H9 (cell line): ENCODE results near the gene BRMS1. TPM values are rescaled to one million over a fixed set of nuclear protein-coding genes. Genes with fewer than 3 reads are reported as not detected.
A peak's percentile ranks its signal among the peaks of the same experiment; 100 is the strongest.

Experiments used
- DNase-seq: peaks from one replicate; pipeline ENCODE4 v3.0.0-alpha.2; 2017
- H2AFZ ChIP-seq: one replicate; pipeline ENCODE4 v1.6.1; 2013; ENCODE audit warnings: mild to moderate bottlenecking, low read length, control low read depth, moderate library complexity
- H2AK5ac ChIP-seq: 2 replicates; pipeline ENCODE4 v1.6.1; 2013; ENCODE audit warnings: low read length, control low read depth, mixed read lengths; ENCODE audit not compliant: insufficient read length
- H2BK120ac ChIP-seq: one replicate; pipeline ENCODE4 v1.6.1; 2013; ENCODE audit warnings: low read depth, mild to moderate bottlenecking, low read length, control low read depth, inconsistent platforms; ENCODE audit not compliant: poor library complexity, severe bottlenecking
- H2BK12ac ChIP-seq: 2 replicates; pipeline ENCODE4 v1.6.1; 2013; ENCODE audit warnings: low read length, control low read depth, mixed read lengths, low read depth; ENCODE audit not compliant: insufficient read length
- H2BK15ac ChIP-seq: 2 replicates; pipeline ENCODE4 v1.6.1; 2013; ENCODE audit warnings: low read depth, low read length, control low read depth
- H2BK20ac ChIP-seq: one replicate; pipeline ENCODE4 v1.6.1; 2013; ENCODE audit warnings: low read depth, mild to moderate bottlenecking, low read length, control low read depth, inconsistent platforms; ENCODE audit not compliant: poor library complexity, severe bottlenecking
- H2BK5ac ChIP-seq: 2 replicates; pipeline ENCODE4 v1.6.1; 2013; ENCODE audit warnings: low read length, control low read depth, mixed read lengths; ENCODE audit not compliant: insufficient read length
- H3K14ac ChIP-seq: 2 replicates; pipeline ENCODE4 v1.6.1; 2013; ENCODE audit warnings: low read length, control low read depth; ENCODE audit not compliant: insufficient read depth
- H3K18ac ChIP-seq: 2 replicates; pipeline ENCODE4 v1.6.1; 2013; ENCODE audit warnings: low read depth, mild to moderate bottlenecking, mixed read lengths, low read length, control low read depth; ENCODE audit not compliant: insufficient read length
- H3K23ac ChIP-seq: 2 replicates; pipeline ENCODE4 v1.6.1; 2013; ENCODE audit warnings: low read length, control low read depth, mixed read lengths, low read depth; ENCODE audit not compliant: insufficient read length
- H3K23me2 ChIP-seq: 2 replicates; pipeline ENCODE4 v1.6.1; 2013; ENCODE audit warnings: low read depth, mild to moderate bottlenecking, mixed read lengths, low read length, control low read depth; ENCODE audit not compliant: insufficient read length, poor library complexity, severe bottlenecking
- H3K27ac ChIP-seq: 2 replicates; pipeline ENCODE4 v1.5.1; 2013; ENCODE audit warnings: low read length, control low read depth, mixed read lengths, low read depth; ENCODE audit not compliant: insufficient read length
- H3K27me3 ChIP-seq: 2 replicates; pipeline ENCODE4 v1.6.1; 2013; ENCODE audit warnings: low read length, control low read depth, inconsistent platforms; ENCODE audit not compliant: insufficient read depth
- H3K4ac ChIP-seq: 2 replicates; pipeline ENCODE4 v1.6.1; 2013; ENCODE audit warnings: low read depth, mild to moderate bottlenecking, control low read depth, inconsistent platforms, low read length, moderate library complexity
- H3K4me1 ChIP-seq: 2 replicates; pipeline ENCODE4 v1.6.1; 2013; ENCODE audit warnings: low read length, control low read depth, inconsistent platforms; ENCODE audit not compliant: insufficient read depth
- H3K4me2 ChIP-seq: 2 replicates; pipeline ENCODE4 v1.6.1; 2013; ENCODE audit warnings: low read length, control low read depth, mixed read lengths; ENCODE audit not compliant: insufficient read length, insufficient read depth
- H3K56ac ChIP-seq: 2 replicates; pipeline ENCODE4 v1.6.1; 2013; ENCODE audit warnings: low read depth, mild to moderate bottlenecking, mixed read lengths, low read length, control low read depth; ENCODE audit not compliant: insufficient read length
- H3K79me1 ChIP-seq: 2 replicates; pipeline ENCODE4 v1.6.1; 2013; ENCODE audit warnings: low read depth, mild to moderate bottlenecking, moderate library complexity, low read length, control low read depth, inconsistent platforms; ENCODE audit not compliant: insufficient read depth, poor library complexity, severe bottlenecking
- H3K79me2 ChIP-seq: 2 replicates; pipeline ENCODE4 v1.6.1; 2013; ENCODE audit warnings: low read length, control low read depth, inconsistent platforms; ENCODE audit not compliant: insufficient read depth
- H3K9ac ChIP-seq: 2 replicates; pipeline ENCODE4 v1.6.1; 2013; ENCODE audit warnings: low read length, control low read depth, mixed read lengths; ENCODE audit not compliant: insufficient read length; ENCODE audit errors: extremely low read depth
- H3K9me3 ChIP-seq: one replicate; pipeline ENCODE4 v1.6.1; 2013; ENCODE audit warnings: low read depth, low read length, inconsistent platforms; ENCODE audit not compliant: control insufficient read depth
- H3T11ph ChIP-seq: one replicate; pipeline ENCODE4 v1.6.1; 2013; ENCODE audit warnings: mild to moderate bottlenecking, low read length, control low read depth, inconsistent platforms
- H4K20me1 ChIP-seq: one replicate; pipeline ENCODE4 v1.6.1; 2013; ENCODE audit not compliant: control insufficient read depth, insufficient read length, insufficient read depth
- H4K5ac ChIP-seq: 2 replicates; pipeline ENCODE4 v1.6.1; 2013; ENCODE audit warnings: low read depth, mild to moderate bottlenecking, mixed read lengths, low read length, control low read depth; ENCODE audit not compliant: insufficient read length
- H4K8ac ChIP-seq: replicated peaks from 2 replicates; pipeline ENCODE4 v1.6.1; 2013; ENCODE audit warnings: low read length, control low read depth, mixed read lengths, low read depth; ENCODE audit not compliant: insufficient read length
- H4K91ac ChIP-seq: 2 replicates; pipeline ENCODE4 v1.6.1; 2013; ENCODE audit warnings: low read depth, mild to moderate bottlenecking, moderate library complexity, mixed read lengths, low read length, control low read depth; ENCODE audit not compliant: insufficient read length
- H3K27ac Mint-ChIP-seq, 3 experiments: 2 replicates in 2 of 3; 3 replicates in 1 of 3; pipeline ENCODE4 v1.8.0; 2020 to 2021; ENCODE audit warnings: mixed read lengths in 3 of 3, mild to moderate bottlenecking in 1 of 3, moderate library complexity in 1 of 3
- H3K27me3 Mint-ChIP-seq: 2 replicates; pipeline ENCODE4 v1.8.0; 2021; ENCODE audit warnings: low read depth, mild to moderate bottlenecking, moderate library complexity, mixed read lengths
- H3K36me3 Mint-ChIP-seq, 3 experiments: 2 replicates in 2 of 3; 3 replicates in 1 of 3; pipeline ENCODE4 v1.8.0; 2020 to 2021; ENCODE audit warnings: low read depth in 3 of 3, mixed read lengths in 3 of 3; ENCODE audit not compliant: insufficient read depth in 1 of 3
- H3K4me1 Mint-ChIP-seq, 2 experiments: 2 replicates each; pipeline ENCODE4 v1.8.0; 2020; ENCODE audit warnings: mixed read lengths in 2 of 2
- H3K4me3 Mint-ChIP-seq, 2 experiments: 2 replicates in 1 of 2; 3 replicates in 1 of 2; pipeline ENCODE4 v1.8.0; 2020 to 2021; ENCODE audit warnings: mild to moderate bottlenecking in 2 of 2, mixed read lengths in 2 of 2, moderate library complexity in 1 of 2
- H3K9me3 Mint-ChIP-seq, 2 experiments: 2 replicates in 1 of 2; 3 replicates in 1 of 2; pipeline ENCODE4 v1.8.0; 2020; ENCODE audit warnings: mild to moderate bottlenecking in 2 of 2, mixed read lengths in 2 of 2, moderate library complexity in 1 of 2
- CTCF ChIP-seq: fragments of 200-600 bp; sonication (generic); conservative IDR thresholded peaks from 3 replicates; pipeline ENCODE4 v1.8.0; 2021; ENCODE audit warnings: antibody characterized with exemption, mild to moderate bottlenecking
- WGBS: extraction: QIAGEN DNeasy Blood & Tissue Kit; methylation state at CpG from one replicate; pipeline ENCODE4 v1.1.7; 2013; ENCODE audit warnings: missing lambda C conversion rate, low lambda C conversion rate, mixed read lengths; ENCODE audit not compliant: insufficient read length; ENCODE audit errors: extremely low coverage; 5-methylcytosine and 5-hydroxymethylcytosine counted together
- total RNA-seq: library from RNA; stranded (reverse); gene quantifications from 2 replicates; pipeline ENCODE4 v1.2.1, GENCODE V29; 2021

BRMS1 gene
- total RNA-seq, 1 experiment from 2014 or later = 50.1 TPM

- peak overlapping the region in 1 of 2 experiments; percentile 48; a peak in 1 of 5 replicates for H3K4me3 Mint-ChIP-seq
- no CpG with 5 or more reads among the region's 52 CpGs for WGBS
- peaks cover 14 to 20% of the 10 kb centered on the region in 2 experiments for H3K9me3 Mint-ChIP-seq
- H3T11ph ChIP-seq = no peak overlapping the region
- H3K23ac ChIP-seq = no peak overlapping the region
- no peak overlapping the region for H2BK20ac ChIP-seq
- no peak overlapping the region for H3K9ac ChIP-seq
- peaks cover 12% of the 10 kb centered on the region for H3K23me2 ChIP-seq
- no peak for DNase-seq
- peak overlapping the region; percentile 48 for H4K91ac ChIP-seq
- H3K4ac ChIP-seq = no peak overlapping the region
- no peak overlapping the region for H2BK12ac ChIP-seq
- no peaks in the 10 kb centered on the region for H3K27me3 ChIP-seq
- peaks cover 2% of the 10 kb centered on the region; the same call in 1 of the 2 replicates for H3K4me1 ChIP-seq
- 0 out of 2 replicates have a peak overlapping the region, but pooled peaks have one; percentile 4 for H3K14ac ChIP-seq
- no peaks in the 10 kb centered on the region for H3K79me2 ChIP-seq
- H3K27me3 Mint-ChIP-seq = peaks cover 29% of the 10 kb centered on the region
- no peaks in the 10 kb centered on the region for H3K79me1 ChIP-seq
- no peak overlapping the region for H2BK120ac ChIP-seq
- H4K5ac ChIP-seq = no peak overlapping the region
- H3K4me1 Mint-ChIP-seq = peaks cover 26 to 34% of the 10 kb centered on the region in 2 experiments
- H3K56ac ChIP-seq = no peak overlapping the region
- no peak overlapping the region for H3K4me2 ChIP-seq
- H2AFZ ChIP-seq = no peak overlapping the region
- H3K18ac ChIP-seq = peak overlapping the region; percentile 17
- no peak overlapping the region for H3K27ac ChIP-seq
- H2AK5ac ChIP-seq = no peak overlapping the region
- H4K20me1 ChIP-seq = no peaks in the 10 kb centered on the region
- no peaks in the 10 kb centered on the region for H3K9me3 ChIP-seq
- H3K36me3 Mint-ChIP-seq = peaks cover 8 to 18% (median 16%) of the 10 kb centered on the region in 3 experiments
- H4K8ac ChIP-seq = no peak overlapping the region
- no peak overlapping the region for H2BK5ac ChIP-seq
- TF ChIP-seq CTCF = no peak
- H3K27ac Mint-ChIP-seq = peak overlapping the region in 1 of 3 experiments; percentile 82; a peak in 1 of 7 replicates
- H2BK15ac ChIP-seq = no peak overlapping the region
Observed at GRCh38 chr11:66315921-66316811, 28.7 kb downstream of the BRMS1 start.
